ENCODE data around the gene NINL.

Gene NINL

DNA sequence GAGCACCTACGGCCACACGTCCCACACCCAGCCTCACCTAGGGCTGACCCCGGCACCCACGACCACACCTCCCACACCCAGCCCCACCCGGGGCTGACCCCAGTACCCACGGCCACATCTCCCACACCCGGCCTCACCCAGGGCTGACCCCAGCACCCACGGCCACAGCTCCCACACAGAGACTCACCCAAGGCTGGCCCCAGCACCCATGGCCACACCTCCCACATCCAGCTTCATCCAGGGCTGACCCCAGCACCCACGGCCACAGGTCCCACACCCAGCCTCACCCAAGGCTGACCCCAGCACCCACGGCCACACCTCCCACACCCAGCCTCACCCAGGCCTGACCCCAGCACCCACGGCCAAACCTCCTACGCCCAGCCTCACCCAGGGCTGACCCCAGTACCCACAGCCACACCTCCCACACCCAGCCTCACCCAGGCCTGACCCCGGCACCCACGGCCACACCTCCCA lies 36.7 kb downstream of the NINL start:
- Histone ChIP-seq H3K27ac (no peak overlapping the region), H3K27me3 (replicated peaks) (no peaks in the 10 kb centered on the region), H3K4me3 (ENCODE audit: low read depth, low read length) (no peak overlapping the region), H3K36me3 (replicated peaks) (no peaks in the 10 kb centered on the region)
- in situ Hi-C loops (cut with HindIII; ENCODE audit: low pct_ligation_motif_present, low sequenced_read_pairs): no loop called here
- TF ChIP-seq, protein P1, sequence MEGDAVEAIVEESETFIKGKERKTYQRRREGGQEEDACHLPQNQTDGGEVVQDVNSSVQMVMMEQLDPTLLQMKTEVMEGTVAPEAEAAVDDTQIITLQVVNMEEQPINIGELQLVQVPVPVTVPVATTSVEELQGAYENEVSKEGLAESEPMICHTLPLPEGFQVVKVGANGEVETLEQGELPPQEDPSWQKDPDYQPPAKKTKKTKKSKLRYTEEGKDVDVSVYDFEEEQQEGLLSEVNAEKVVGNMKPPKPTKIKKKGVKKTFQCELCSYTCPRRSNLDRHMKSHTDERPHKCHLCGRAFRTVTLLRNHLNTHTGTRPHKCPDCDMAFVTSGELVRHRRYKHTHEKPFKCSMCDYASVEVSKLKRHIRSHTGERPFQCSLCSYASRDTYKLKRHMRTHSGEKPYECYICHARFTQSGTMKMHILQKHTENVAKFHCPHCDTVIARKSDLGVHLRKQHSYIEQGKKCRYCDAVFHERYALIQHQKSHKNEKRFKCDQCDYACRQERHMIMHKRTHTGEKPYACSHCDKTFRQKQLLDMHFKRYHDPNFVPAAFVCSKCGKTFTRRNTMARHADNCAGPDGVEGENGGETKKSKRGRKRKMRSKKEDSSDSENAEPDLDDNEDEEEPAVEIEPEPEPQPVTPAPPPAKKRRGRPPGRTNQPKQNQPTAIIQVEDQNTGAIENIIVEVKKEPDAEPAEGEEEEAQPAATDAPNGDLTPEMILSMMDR (IDR thresholded peaks at IDR 0.05; ENCODE audit: low read depth, low read length, missing control alignments): no peak
- no peak for DNase-seq

DNA sequence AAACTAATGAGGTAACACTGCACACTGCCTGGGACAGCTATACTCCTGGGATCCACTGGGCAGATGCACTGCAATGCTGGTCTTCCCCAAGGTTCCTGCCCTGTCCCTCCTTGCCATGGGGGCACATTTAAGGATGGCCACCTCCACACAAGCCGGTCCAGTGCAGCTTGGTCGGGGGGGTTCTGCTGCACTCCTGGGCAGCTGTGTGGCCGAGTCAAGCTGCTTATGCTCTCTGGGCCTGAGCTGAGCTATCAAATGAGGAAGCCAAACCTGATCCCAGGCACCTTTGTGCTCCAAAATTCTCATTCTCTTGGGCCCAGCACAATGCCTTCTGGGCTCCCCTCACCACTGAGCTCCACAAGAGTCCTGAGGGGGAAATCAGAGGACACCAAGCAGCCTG lies 37.3 kb downstream of the NINL start:
- Histone ChIP-seq H3K36me3 (replicated peaks) (no peaks in the 10 kb centered on the region), H3K4me3 (ENCODE audit: low read depth, low read length) (no peak overlapping the region), H3K27me3 (replicated peaks) (no peaks in the 10 kb centered on the region), H3K27ac (no peak overlapping the region)
- DNase-seq: no peak
- in situ Hi-C loops (cut with HindIII; ENCODE audit: low pct_ligation_motif_present, low sequenced_read_pairs): no loop called here
- TF ChIP-seq, protein P1 (IDR thresholded peaks at IDR 0.05; ENCODE audit: low read depth, low read length, missing control alignments): no peak

DNA sequence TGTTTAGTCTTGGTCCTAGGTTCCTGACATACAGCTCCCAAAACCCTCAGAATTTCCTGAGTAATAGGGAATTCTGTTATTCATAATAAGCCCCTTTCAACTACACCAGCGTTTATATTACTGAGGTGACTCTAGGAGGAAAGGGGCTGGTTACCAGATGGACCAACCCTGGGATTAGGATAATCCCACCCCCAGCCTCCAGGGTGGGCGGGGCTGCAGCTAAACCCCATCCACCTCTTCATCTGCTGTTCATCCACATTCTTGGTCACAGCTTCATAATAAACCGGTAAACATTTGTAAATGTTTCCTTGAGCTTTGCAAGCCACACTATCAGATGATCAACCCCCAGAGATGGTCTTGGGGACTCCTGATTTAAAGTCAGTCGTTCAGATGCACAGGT lies 38.3 kb downstream of the NINL start:
- H3K36me3 ChIP-seq (replicated peaks): no peaks in the 10 kb centered on the region
- no peaks in the 10 kb centered on the region for H3K27me3 ChIP-seq (replicated peaks)
- no peak overlapping the region for H3K4me3 ChIP-seq (ENCODE audit: low read depth, low read length)
- TF ChIP-seq, protein P1 (IDR thresholded peaks at IDR 0.05; ENCODE audit: low read depth, low read length, missing control alignments): no peak
- H3K27ac ChIP-seq: no peak overlapping the region
- in situ Hi-C loops (cut with HindIII; ENCODE audit: low pct_ligation_motif_present, low sequenced_read_pairs): no loop called here
- no peak for DNase-seq

DNA sequence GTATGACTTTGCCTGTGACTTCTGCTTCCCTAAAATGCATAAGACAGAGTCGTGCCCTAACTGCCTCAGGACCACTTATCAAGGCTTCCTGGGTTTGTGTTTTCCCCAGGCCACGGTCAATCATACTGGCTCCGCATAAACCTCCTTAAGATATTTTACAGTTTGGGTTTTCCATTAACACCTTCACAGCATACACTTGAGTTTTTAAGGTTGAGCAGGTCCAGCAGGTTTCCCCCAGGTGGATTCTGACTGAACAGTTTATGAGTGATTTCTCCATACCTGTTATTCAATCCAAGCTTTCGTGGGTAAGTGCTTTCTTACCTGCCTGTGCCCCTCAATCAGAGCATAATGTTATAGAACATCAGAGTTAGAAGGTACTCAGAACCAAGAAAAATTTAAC lies 39.3 kb downstream of the NINL start:
- TF ChIP-seq, protein P1 (IDR thresholded peaks at IDR 0.05; ENCODE audit: low read depth, low read length, missing control alignments): no peak
- in situ Hi-C loops (cut with HindIII; ENCODE audit: low pct_ligation_motif_present, low sequenced_read_pairs): no loop called here
- no peaks in the 10 kb centered on the region for H3K27me3 ChIP-seq (replicated peaks)

DNA sequence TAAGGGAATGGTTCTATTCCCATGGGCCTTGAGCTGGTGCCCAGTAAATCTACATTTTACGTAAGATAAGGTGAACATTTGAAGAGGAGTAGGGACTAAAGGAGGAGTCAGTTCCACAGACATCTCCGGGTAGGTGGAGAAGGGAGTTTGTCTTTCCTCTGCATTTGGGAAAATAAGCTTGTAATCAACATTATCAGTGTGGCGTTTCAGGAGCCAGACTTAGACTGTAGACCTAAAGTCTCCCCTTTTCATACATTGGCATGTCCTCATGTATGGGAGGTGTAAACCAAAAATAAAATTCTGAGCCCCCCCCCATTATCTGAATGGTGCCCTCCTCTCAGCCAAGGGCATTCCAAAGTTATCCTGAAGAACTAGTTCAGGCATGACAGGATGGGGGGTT lies 40.2 kb downstream of the NINL start:
- TF ChIP-seq, protein P1 (IDR thresholded peaks at IDR 0.05; ENCODE audit: low read depth, low read length, missing control alignments): no peak
- in situ Hi-C loops (cut with HindIII; ENCODE audit: low pct_ligation_motif_present, low sequenced_read_pairs): no loop called here

More for the DNA sequence above, 39.3 kb downstream of the NINL start:
- DNase-seq: no peak
- Histone ChIP-seq H3K4me3 (ENCODE audit: low read depth, low read length) (no peak overlapping the region), H3K36me3 (replicated peaks) (no peaks in the 10 kb centered on the region), H3K27ac (no peak overlapping the region)

DNA sequence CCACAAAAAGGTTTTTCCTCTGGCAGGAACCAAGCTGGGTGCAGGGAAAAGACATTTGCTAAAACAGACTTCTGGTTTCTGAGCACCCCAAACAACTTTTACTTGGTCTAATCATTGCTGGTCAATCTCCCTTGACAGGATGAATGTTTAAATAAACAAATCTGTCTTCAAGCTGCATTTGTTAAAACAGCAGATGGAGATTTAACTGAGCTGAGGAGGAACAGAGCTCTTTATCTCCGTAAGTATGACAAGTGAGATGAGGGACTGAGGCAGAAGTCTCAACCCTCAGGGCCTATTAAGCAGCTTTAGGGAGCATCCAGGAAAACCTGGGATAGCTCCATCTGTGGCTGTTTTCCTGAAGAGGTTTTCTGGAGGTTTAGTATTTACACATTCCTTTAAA lies 40.6 kb downstream of the NINL start:
- TF ChIP-seq, protein P1 (IDR thresholded peaks at IDR 0.05; ENCODE audit: low read depth, low read length, missing control alignments): no peak
- DNase-seq: no peak
- in situ Hi-C loops (cut with HindIII; ENCODE audit: low pct_ligation_motif_present, low sequenced_read_pairs): no loop called here
- no peaks in the 10 kb centered on the region for H3K27me3 ChIP-seq (replicated peaks)
- no peak overlapping the region for H3K27ac ChIP-seq
- H3K4me3 ChIP-seq (ENCODE audit: low read depth, low read length): no peak overlapping the region
- no peaks in the 10 kb centered on the region for H3K36me3 ChIP-seq (replicated peaks)

More for the DNA sequence above, 40.2 kb downstream of the NINL start:
- Histone ChIP-seq H3K27me3 (replicated peaks) (no peaks in the 10 kb centered on the region), H3K4me3 (ENCODE audit: low read depth, low read length) (no peak overlapping the region), H3K36me3 (replicated peaks) (no peaks in the 10 kb centered on the region), H3K27ac (no peak overlapping the region)
- DNase-seq: no peak

All from brain microvascular endothelial cell (primary cell).